HG03342 (cell line): ENCODE data around the gene KIAA1328.

ENCODE experiments used
- ATAC-seq: cut with Tn5 transposase; IDR thresholded peaks from one replicate; pipeline ENCODE4 v1.9.1; 2021; ENCODE audit warnings: mild to moderate bottlenecking, moderate library complexity; ENCODE audit not compliant: unreplicated experiment

The KIAA1328 gene

GRCh38 chr18:37249171-37249886 is 420.4 kb downstream of the KIAA1328 start:
- ATAC-seq, result no peak

- no peak for ATAC-seq
Measured at GRCh38 chr18:37249895-37250618, 421.1 kb downstream of the KIAA1328 start.

- ATAC-seq, result no peak
Measured at GRCh38 chr18:37251679-37252078, 422.8 kb downstream of the KIAA1328 start.

GRCh38 chr18:37252342-37252741 is 423.4 kb downstream of the KIAA1328 start:
- ATAC-seq, result no peak

GRCh38 chr18:37252854-37253393 is 424.0 kb downstream of the KIAA1328 start:
- ATAC-seq, result no peak

- ATAC-seq, result no peak
Measured at GRCh38 chr18:37253394-37254235, 424.7 kb downstream of the KIAA1328 start.

- ATAC-seq, result no peak
Measured at GRCh38 chr18:37254236-37254754, 425.4 kb downstream of the KIAA1328 start.

- no peak for ATAC-seq
Measured at GRCh38 chr18:37254973-37255372, 426.0 kb downstream of the KIAA1328 start.

- no peak for ATAC-seq
Measured at GRCh38 chr18:37258131-37258530, 429.2 kb downstream of the KIAA1328 start.

GRCh38 chr18:37258819-37259218 is 429.9 kb downstream of the KIAA1328 start:
- ATAC-seq, result no peak

GRCh38 chr18:37259711-37260110 is 430.8 kb downstream of the KIAA1328 start:
- ATAC-seq, result no peak

GRCh38 chr18:37260367-37261093 is 431.6 kb downstream of the KIAA1328 start:
- no peak for ATAC-seq

- no peak for ATAC-seq
Measured at GRCh38 chr18:37261246-37261840, 432.4 kb downstream of the KIAA1328 start.

- ATAC-seq, result no peak
Measured at GRCh38 chr18:37261988-37262387, 433.1 kb downstream of the KIAA1328 start.

GRCh38 chr18:37264956-37265355 is 436.0 kb downstream of the KIAA1328 start:
- ATAC-seq, result no peak

- no peak for ATAC-seq
Measured at GRCh38 chr18:37265382-37265781, 436.5 kb downstream of the KIAA1328 start.

GRCh38 chr18:37266290-37266689 is 437.4 kb downstream of the KIAA1328 start:
- ATAC-seq, result no peak

- ATAC-seq, result no peak
Measured at GRCh38 chr18:37270038-37270665, 441.2 kb downstream of the KIAA1328 start.

GRCh38 chr18:37270666-37271052 is 441.7 kb downstream of the KIAA1328 start:
- ATAC-seq, result no peak
